ENCODE measurements around the gene STAT1.

Gene STAT1

DNA sequence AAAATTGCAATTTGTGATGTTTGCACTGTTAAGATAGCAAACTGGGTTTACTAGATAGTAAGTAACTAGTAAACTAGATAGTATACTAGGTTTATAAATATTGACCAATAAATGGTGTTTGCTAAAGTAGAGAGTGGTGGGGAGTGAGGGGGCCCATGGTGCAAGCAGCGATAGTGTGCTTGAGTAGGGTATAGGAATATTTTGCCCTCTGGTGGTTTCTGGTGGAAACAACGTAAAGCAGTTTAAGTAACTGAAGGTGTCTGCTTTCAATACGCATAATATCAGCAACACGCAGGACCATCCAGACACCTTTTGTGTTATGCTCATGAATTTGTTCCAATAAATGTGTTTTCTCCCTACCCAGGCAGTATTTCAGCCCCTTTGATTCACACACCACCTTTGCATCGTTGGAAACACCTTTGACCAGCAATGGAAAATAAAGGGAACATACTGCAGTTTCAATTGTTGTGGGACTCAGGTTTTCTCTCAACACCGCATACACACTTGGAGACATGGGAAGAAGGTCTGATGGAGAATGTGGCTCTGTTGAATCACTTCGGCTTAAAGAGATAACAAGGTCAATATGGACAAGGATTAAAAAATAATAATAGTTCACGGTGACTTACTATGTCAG, 16.7 kb upstream of the STAT1 start:
- DNase-seq, result no peak

DNA sequence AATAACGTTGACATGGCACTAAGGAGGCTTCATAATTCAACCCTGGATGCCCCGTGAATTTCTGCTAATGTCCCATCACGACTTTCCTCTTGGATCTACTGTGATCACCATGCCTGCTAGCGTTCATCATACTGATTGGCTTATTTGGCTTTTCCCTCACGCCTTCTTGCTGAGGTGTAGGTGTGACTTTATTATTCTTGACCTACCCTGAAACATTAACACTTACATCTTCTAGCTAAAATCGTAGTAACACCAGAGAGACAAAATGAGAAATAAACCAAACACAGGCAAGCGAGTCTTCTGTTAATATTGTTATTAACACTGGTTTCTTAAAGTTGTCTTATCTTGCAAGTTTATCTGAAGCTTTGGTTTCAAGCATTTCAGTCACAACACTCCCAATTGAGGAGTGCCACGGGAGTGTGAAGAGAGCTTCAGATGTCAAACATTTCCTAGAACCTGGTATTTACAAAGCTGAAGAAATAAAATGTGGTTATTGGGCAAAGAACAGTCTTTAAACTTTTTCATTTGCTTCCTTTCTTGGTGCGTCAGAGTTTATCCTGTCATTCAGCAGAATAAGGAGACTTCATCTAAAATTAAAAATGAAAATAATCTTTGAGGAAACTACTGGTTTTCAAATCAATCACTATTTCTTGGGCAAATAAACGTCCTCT, 15.4 kb upstream of the STAT1 start:
- no peak for DNase-seq

DNA sequence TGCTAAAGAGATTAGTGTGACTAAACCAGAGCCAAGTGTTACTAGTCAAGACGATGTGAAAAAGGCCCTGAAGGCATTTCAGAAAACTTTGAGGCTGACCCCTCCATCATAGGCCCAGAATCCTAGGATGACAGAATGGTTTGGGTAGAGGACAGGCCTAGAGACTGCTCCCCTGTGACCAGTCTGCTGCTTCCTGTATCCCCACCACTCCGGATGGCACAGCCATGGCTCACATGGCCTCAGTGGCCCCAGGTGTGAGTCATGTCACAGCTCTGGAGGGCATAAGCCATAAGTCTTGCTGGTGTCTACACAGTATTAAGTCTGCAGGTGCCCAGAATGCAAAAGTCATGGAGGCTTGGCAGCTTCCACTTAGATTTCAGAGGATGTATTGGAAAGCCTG, 12.4 kb upstream of the STAT1 start:
- no peak for DNase-seq

DNA sequence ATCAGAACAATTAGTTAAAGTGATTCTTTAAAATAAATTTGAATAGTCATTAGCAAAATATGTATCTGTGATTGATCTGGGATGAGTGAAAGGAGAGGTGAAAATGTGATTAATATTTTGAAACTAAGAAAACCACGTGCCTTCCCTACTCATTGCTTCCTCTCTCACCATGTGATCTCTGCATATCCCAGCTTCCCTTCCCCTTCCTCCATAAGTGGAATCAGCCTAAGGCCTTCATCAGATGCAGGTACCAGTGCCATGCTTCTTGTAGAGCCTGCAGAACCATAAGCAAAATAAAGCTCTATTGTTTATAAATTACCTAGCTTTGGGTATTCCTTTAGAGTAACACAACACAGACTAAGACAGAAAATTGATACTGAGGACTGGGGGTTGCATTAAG, 11.2 kb upstream of the STAT1 start:
- no peak for DNase-seq

DNA sequence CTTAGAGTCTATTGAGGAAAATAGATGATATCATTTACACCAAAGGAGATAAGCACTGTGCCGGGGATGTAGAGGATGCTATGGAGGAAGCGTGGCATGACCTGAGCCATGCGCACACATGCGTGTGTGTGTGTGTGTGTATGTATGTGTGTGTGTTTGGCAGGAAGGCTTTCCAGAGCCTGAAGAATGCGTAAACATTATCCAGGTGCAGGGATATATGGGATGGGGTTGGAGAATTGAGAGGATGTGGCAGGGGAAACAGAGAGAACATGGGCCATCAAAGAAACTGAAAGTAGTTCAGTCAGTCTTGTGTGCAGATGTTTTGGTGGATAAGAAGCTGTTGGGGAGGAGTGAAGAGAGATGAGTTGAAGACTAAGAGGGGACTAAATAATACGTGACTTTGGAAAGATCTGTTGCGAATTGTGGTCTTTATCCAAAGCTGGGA, 9.3 kb upstream of the STAT1 start:
- no peak for DNase-seq

DNA sequence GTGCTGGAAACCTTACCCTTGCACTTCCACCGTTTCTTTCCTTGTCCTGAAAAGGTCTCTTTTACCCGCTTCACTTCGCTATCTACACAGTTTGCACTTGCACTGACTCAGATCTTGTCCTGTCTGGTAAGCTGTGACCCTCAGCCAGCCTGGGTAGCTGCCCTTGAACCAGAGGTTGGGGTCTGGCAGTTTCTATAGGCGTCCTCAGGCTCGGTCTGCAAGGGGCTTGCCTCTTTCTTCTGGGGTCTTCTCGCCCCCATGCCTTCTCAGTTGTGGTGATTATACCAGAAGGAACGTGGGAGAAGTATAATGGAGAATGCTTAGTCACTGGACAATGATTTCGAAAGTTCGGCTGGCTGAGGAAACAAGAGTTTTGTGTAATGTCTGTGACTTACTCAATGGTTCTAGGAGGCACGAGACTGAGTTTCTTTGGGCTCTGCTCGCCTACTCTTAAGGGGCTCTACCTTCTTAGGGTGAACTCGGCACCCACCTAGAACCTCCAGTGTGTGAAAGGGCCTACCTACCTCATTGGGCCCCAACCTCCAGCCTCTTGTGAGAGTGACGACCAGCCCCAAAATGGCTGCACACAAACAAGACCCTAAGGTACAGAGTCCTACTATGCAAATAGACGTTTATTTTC, 6.9 kb upstream of the STAT1 start:
- DNase-seq, result no peak

DNA sequence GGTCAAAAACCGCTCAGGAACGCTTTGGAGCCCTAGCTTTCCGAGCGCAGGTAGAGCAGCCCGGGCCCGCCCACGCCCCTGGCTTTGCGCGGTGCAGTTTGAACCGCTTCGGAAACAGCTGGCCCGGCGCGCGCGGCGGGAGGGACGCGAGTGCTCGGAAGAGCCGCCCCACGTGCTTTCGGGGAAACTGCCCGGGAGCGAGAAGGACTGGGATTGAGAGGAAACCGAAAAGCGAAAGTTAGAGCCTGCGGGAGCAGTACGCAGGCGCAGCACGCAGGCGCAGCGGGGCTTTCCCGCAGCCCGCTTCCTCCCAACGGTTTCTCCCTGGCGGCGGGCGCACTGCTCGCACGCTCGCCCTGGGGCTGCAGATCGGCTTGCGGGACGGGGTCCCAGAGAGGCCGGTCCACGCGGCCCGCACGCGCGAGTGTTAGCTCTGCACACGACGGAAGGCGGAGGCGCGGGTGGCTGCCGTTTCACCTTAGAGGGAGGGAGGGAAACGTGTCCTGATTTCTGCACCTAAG, 6.3 kb upstream of the STAT1 start:
- peak; percentile 90 for DNase-seq

DNA sequence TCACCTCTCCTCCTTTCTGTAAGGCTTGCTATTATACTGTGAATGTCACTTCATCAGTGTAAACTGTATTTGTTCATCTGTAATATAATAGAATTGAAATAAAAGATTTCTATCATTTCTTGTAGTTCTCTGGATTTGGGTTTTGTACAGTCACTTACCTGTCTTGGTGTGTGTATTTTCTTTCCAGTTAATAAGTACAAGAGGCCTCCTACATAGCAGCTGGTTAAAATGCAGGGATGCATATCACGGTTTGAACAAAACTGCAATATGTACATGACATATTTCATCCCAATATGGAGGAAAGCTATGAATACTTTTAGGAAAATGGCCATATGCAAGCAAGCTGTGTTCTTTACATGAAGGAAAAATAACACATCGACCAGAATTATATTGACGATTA, 5.4 kb upstream of the STAT1 start:
- DNase-seq, result no peak

DNA sequence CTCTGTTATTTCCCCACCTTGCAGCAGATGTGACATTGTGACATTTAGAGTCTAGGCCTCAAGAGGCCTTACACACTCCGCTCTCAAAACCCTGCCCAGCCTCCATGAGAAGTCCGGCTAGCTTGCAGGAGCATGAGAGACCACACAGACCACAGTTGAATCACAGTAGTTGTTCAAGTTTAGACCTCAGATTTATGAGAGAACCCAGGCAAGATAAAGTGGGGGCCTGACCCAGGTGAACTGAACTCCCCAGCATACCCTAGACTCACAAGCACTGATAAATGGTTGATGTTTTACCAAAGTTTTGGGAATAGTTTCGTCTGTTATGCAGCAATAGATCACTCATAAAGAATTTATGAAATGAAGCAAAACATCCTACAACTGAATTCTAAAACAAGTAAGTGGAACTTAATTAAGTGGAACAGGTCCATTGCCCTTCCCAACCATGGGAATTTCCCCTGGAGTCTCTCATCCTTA, 4.7 kb upstream of the STAT1 start:
- no peak for DNase-seq

DNA sequence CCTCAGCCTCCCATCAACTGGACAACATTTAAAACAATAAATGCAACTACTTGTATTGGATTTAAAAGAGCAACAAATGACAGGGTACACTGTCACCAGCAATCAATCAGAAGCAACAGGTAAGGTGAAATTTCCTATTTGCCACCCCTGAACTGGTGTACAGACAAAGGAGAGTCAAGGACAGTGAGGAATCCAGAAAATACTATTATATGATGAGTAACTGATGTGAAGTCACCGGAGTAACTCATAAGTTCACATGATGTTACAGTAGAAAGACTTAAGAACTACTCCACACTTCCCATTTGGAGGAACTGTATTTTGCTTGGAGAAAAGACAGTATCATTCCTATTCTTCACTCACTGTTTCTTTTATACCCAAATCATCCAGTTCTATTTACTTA, 4.1 kb upstream of the STAT1 start:
- no peak for DNase-seq

DNA sequence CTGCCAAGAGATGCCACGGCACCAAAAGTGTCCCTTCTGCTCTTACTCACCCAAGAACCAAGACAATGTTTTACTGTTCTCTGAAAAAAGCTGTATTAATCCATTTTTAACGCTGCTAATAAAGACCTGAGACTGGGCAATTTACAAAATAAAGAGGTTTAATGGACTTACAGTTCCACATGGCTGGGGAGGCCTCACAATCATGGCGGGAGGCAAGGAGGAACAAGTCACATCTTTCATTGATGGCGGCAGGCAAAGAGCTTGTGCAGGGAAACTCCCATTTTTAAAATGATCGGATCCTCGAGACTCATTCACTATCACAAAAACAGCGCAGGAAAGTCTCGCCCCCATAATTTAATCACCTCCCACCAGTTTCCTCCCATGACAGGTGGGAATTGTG, 1.9 kb upstream of the STAT1 start:
- DNase-seq, result no peak

DNA sequence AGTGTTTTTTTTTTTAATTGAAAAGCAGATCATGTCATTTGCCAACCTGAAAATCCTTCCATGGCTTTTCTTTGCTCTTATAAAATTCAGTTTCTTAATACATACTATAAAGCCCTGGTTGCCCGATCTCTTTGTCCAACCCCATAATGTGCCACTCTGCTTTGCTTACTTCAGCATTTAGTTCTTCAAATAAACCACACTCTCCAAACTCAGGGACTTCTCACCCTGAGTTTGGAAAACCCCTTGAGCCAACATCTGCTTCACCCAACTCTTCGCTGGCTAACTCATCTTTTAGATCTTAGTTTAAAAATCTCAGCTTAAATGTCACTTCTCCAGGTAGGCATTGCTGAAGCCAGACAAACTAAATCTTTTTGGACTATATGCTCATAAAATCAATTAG, 1.3 kb upstream of the STAT1 start:
- DNase-seq, result no peak

DNA sequence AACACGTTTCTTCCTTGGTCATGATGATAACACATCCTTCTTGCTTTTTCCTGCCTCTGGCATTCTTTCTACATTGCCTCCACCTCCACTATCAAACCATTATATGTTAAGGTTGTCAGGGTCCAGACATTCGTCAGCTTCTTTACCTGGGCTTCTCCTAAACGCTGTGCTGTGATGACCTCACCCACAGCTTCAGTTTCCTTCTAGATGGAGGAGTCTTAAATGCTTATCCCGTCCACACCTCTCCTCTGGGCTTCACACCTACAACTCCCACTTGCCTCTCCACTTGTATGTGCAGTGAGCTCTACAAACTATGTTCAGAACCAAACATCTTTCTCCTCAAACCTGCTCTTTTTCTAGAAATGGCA, 666 bp upstream of the STAT1 start:
- DNase-seq, result no peak

DNA sequence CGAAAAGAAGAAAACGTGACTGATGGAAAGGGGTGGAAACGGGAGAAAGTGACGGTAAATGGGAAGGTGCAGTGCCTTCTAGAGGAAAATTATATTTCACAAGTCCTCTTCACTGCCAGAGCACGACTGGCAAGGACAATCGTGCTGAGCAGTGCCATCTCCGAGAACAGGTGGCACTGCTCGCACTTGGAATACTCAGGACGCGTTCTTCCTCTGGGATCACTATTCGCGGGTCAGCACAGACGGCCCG, 364 bp downstream of the STAT1 start:
- DNase-seq, result no peak

DNA sequence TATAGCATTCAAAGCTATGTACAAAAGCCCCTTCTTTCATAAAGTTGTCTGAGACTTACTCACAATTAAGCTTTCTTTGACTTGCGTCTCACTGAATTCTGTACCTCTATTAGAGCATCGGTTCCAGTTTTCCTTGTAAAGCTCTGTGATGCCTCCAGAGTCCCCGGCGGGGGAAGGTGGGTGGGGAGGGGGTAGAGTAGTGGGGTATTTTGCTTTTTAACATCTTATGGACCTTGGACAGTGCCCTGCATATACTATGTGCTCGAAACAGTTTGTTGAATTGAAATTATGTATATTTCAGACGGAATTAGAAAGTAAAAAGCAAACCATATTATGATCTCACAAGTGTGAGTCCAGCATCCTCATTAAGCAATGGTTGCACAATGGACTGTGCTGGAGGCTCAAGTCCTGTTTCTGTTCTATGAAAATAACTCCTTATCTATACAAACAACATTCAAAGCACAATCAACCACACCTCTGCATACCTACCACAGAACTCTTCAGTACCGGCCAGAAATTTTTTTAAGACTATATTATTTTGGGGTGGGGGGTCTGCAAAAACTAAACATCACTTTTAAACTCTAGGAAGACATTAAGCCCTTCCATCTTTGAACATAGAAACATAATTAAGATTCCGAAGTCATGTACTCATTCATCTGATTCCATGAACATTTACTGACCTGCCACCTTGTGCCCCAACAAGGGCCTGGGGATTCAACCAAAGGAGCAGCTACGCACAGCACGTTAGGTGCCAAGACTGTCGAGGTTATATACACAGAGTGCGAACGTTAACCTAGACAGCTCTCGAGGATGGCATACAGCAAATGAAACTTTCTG, 908 bp downstream of the STAT1 start:
- no peak for DNase-seq

DNA sequence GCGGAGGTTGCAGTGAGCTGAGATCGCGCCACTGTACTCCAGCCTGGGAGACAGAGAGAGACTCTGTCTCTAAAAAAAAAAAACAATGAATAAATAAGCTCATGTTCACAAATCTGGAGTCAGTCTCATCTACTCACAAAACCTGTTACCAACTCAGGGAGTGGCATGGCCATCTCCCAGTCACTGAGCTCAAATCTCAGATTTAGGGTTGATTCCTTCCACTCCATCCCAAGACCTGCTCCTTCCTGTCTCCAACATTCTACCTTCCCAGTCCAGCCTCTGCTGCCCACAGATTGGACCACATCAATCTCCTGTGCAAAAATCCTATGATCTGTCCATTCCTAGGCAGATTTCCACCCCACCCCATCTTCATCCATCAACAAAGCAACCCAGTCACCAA, 1.6 kb downstream of the STAT1 start:
- no peak for DNase-seq

DNA sequence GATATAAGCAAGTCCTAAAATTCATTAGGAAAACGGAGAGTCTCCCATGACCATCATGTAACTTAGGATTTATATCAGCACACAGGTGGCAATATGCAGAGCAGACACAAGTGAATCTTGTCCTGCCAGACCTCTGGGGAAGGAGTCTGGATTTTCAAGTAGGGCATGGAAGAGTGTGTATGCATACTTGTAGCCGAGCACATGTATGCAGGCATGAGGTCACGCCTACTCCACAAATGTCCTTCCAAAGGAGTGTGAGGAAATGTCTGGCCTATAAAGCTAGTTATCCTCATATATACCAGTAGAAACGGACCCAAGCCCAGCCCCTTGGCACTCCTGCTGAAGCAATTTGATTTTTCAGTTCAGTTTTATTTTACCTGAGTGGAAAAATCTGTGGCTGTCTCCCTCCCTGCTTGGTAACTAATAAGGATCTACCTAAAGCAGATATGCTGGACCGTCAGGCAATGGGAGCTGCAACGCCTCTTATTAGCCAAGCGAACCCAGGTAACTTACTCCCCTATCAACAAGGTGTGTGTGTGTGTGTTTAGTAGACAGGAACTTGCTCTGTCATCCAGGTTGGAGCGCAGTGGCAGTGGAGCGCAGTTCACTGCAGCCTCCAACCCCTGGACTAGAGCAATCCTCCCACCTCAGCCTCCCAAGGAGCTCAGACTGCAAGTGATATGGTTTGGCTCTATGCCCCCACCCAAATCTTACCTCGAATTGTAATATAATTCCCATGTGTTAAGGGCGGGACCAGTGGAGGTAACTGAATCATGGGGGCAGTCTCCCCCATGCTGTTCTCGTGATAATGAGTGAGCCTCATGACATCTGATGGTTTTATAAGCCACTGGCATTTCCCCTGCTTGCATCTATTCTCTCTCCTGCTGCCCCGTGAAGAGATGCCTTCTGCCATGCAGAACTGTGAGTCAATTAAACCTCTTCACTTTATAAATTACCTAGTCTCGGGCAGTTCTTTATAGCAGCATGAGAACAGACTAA, 2.8 kb downstream of the STAT1 start:
- DNase-seq, result no peak

DNA sequence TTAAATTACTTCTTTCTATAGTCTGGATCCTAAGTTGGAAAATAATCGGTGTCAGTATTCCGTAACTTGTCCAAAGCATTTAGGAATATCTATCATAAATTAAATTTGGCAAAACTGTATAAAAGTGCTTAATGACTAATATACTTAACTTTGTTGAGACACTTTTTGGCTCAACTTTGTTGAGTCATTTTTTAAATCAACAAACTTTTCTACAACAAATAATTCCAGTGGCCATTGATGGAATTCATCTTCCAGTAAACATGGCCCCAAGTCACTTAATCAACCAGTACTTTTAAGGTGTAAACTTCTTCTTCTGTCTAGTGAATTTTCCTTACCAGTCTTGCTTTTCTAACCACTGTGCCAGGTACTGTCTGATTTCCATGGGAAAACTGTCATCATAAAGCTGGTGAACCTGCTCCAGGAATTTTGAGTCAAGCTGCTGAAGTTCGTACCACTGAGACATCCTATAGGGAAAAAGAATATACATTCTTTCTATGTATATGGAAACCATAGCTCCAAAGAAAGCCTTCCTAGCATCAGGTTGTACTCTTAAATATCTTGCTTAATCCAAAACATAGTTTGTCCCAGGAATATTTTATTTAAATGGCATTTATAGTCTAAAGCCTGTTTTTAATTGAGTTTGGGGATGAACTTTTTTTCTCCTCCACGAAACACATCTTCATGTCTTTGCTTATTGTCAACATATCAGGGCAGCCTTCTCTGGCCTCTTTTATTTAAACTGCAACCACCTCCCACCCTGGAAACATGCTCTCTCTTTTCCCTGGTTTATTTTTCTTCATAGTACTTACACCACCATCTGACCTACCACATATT, 4.2 kb downstream of the STAT1 start:
- no peak for DNase-seq

DNA sequence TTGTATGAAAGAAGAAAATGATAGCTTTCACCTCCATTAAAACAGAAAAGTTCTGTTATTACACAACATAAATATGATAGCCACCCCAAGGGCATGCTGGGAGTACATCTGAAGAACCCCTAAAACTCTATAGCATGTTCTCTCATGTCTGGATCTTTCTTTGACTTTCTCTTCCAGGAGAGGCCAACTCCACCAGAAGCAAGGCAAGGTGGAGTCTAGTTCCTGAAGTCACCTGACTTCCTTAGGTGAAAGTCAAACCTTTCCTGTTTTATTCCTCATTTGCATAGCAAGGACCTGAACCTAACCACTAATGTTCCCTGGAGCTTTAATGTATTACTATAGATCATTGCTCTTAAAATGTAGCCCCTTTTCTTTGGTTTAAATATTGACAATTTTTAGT, 5.7 kb downstream of the STAT1 start:
- DNase-seq, result no peak

DNA sequence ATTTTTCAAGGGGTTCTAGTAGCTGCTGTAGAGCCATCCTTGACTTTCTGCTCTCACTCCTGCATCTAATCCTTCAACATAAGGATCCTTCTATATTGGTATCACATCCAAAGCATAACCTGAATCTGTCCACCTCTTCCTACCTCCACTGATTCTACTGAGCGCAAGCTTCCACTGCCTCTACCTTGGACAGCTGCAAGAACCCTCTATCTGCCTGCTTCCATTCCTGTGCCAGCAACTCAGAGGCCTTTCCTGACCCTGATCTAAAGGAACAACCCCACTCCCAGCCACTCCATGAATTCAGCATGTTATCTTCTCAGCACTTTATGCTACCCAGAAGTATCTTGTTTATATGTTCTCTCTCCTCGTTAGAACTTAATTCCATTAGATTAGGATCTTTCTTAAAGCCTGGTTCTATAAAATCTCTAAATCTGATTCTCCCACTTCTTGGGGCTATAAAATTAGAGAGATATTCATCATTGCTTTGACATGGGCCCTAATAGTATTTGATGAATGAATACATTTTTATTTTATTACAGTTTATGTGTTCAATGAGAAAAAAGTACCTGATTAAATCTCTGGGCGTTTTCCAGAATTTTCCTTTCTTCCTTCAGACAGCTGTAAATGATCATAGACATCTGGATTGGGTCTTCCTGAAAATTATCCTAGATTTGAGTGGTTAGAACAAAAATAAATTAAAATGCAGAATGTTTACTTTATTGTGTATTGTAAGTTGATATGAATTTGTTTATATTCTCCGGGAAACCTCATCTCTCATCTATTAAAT, 6.8 kb downstream of the STAT1 start:
- no peak for DNase-seq

DNA sequence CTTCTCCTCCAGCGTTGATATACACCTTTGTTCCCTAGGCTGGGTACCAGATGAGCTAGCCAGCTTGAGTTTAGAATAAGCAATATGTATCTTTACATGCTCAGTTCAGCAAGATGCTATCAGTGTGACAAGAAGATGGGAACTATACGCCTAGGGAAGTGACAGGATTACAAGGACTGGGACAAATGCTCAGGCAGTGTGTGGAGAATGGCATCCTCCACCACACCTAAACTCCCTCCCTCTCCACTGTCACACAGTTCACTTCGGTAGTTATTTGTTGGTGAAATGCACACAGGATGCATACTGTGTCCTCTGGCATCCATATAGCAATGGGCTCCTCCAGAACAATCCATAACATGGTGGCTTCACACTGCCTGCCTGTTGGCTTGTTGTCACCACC, 7.7 kb downstream of the STAT1 start:
- DNase-seq, result no peak

All from activated CD4-positive, alpha-beta T cell treated with anti-CD3 and anti-CD28 coated beads, Interleukin-2, amount 50 U/mL, for 1 hour (primary cell).